GM18520 (cell line): ENCODE data around the gene ZNF678.
A peak's percentile ranks its signal among the peaks of the same experiment; 100 is the strongest.

ENCODE experiments used
- ATAC-seq: cut with Tn5 transposase; IDR thresholded peaks from one replicate; pipeline ENCODE4 v1.9.1; 2021; ENCODE audit not compliant: unreplicated experiment

ZNF678 gene

DNA sequence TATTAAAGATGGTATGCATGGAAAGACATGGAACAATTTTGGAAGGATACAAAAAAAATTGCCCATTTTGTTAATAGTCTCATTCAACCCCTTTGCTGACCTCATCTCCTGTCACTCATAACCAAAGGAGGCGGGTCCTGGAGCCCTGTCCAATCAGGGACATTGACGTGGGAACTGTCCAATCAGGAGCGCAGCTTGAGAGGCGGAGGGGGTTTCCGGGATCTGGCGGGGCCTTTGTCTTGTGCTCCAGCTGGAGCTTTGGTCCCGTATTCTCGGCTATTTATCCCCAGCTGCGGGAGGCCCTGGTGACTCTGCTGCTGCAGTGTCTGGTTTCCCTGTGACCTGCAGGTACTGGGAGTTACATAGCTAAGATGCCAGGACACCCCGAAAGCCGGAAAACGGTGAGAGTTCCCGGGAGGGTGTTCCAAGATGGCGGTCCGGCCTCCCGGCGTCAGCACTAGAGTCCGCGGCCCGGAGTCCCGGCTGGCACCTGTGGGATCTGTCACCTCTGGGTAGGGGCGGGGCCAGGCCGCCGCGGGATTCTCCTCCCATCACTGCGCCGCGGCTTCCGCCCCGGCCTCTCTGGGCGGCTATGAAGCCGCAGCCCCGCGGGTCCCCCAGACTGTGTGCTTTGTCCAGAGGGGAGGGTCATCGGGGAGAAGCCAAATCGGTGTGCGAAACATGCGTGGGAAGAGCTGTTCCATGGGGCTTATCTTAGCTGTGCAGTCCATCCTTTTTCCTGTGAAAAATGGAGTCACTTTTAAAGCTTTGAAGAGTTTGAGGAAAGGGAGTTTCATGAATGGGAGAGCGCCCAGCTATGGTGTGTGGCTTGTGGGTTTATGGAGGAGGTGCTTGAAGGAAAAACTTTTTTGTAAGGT lies at the start of gene ZNF678:
ZNF678 (plus strand) TSS at position 233 of the 878 bp plus-strand sequence. CDS start 87,436 bp downstream, outside the sequence.
- peak; percentile 95 for ATAC-seq

DNA sequence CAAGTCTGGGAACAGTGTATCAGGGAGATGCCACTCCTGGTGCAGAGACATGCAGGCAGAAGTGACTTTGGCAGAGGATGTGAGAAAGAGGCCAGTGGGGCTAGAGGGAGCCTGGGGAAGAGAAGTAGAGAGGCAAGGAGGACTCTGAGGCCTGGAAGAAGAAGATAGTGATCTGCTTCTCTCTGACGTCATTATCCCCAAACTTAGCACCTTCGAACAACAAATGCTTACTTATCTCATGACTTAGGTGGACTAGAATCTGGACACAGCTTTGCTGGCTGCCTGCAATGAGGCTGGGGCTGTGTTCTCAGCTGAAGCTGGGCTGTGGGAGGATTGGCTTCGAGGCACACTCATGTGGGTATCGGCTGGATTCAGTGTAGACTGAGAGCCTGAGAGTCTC lies 44.5 kb upstream of the ZNF678 start:
- ATAC-seq: no peak

- no peak for ATAC-seq
Measured at GRCh38 chr1:227521782-227522181, 41.6 kb upstream of the ZNF678 start.

DNA sequence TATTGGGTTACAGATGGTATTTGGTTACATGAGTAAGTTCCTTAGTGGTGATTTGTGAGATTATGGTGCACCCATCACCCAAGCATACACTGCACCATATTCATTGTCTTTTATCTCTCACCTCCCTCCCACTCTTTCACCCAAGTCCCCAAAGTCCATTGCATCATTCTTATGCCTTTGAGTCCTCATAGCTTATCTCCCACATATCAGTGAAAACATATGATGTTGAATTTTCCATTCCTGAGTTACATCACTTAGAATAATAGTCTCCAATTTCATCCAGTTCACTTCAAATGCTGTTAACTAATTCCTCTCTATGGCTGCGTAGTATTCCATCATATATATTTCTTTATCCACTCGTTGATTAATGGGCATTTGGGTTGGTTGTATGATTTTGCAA lies 36.8 kb upstream of the ZNF678 start:
- ATAC-seq: no peak

DNA sequence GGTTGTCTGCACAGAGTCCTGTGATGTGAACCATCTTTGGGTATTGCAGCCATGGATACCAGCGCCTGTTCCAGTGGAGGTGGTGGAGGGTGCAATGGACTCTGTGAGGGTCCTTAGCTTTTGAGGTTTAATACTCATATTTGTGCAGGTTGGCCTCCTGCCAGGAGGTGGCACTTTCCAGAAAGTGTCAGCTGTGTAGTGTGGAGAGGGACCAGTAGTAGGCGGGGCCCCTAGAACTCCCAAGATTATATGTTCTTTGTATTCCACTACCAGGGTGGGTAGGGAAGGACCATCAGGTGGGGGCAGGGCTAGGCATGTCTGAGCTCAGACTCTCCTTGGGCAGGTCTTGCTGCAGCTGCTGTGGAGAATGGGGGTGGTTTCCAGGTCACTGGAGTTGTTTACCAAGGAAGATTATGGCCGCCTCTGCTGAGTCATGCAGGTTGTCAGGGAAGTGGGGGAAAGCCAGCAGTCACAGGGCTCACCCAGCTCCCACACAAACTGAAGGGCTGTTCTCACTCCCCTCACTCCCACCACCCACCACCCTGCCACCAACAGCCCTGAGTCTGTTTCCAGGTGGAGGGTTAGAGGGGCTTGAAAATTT lies 31.2 kb upstream of the ZNF678 start:
- no peak for ATAC-seq

DNA sequence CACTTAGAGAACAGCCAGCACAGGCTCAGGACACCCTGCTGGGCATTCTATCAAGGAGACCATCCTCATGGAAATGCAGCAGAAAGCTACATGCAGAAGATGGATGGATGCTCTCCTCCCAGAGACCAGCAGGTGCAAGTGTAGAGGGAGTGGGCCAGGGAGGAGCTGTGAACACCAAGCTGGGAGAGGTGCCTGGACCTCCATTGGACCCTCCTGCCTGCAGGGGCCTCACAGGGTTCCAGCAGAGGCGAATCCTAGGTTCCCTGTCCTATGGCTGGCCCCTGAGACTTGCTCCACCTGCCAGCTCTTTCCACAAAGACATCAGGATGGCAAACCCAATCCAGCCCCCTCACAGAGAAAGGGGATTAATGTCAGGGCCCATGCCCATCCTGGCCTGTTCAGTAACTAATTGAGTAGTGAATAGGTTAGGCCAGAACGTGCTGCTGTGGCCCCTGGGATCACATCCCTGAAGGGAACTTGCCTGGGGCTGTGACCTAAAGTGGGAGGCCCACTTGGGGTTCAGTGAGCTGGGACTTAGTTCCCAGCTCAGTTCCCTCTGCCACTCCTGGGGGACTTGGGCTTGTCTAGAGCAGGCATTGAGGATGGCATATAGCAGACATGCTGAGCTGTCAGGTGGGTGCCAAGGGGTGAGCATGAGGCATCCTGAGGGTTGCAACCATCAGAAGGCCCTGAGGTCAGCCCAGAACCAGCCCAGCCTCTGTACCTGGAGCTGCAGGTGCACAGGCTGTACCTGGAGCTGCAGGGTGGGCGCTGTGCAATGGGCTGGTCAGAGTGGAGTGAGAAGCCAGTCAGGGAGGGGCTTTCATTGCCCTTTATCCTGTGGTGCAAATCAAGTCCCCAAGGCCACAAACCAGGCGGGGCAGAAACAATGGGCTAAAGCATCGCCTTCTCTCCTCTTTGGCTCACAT lies 22.9 kb upstream of the ZNF678 start:
- ATAC-seq: no peak

DNA sequence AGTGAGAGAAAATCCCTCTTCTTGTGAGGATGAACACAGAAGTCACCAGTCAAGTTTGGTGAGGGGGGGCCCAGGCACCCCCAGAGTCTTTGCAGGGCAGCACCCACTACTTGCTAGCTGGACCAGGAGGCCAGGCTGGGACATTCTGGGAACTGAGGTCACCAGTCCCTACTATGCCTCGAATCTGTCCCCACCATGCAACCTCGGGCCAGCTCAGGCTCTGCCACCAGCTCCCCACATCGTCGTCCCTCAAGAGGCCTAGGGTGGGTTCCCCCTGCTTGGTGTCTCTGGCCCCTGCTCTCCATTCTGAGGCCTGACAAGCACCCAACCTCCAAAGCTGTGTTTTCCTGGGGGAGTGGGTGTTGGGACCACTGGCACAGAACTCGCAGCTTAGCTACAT lies 22.2 kb upstream of the ZNF678 start:
- no peak for ATAC-seq

DNA sequence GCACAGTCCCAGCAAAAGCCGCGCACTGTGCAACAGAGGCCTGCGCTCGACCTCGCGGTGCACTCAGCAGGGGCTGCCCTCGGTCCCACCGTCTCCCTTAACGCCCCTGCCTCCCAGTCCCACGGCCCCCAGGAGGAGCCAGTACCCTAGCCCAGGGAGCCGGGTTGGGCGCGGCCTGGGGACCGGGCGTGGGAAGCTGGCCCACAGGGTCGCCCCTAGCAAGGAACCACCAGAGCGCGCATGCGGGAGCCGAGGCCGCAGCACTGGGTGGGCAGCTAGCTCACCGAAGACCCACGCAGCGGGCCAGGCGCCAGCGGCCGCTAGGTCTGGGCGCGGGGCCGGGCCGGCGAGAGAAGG lies 21.6 kb upstream of the ZNF678 start:
- ATAC-seq: peak; percentile 4

DNA sequence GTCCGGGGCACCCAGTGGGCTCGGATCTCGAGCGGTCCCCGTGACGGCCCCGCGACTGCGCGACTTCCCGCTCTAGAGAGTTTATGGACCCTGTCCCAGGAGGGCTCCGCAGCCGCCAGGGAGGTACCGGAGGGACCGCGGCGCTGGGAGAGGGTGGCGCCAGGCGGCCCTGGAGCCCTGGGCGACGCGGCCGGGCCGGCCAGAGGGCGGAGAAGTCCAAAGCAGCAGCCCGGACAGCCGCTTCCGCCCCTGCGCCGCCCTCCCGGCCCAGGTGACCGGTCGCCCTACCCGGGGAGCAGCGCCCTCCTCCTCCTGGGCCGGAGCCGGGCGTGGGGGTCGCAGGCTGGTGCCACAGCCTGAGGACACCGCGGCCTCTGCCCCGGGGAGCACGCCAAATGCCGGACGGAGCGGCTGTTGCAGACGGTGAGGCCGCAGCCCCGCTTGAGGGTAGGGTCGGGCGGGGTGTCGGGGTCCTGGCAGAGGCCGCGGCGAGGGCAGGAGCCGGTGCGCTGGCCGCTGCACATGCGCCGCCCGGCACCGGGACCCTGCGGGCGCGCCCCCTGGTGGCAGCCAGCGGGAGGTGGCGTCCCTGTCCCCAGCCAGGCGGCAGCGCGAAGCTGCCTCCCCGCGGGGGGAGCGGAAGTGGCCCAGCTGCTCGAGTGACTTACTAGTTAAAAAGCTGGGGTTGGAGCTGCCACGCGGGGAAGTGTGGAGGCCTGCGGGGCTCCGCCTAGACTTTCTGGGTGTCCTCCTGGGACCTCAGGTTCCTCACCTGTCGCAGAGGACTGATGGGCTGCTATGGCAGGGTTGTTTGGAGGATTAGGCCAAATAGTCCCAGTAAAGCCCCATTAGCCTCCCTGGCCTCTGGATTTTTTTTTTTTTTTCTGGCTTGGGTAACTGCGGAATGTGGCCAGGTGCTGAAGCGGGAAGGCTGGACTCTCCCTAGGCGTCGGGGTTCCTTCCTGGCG lies 20.9 kb upstream of the ZNF678 start:
- peak; percentile 91 for ATAC-seq

DNA sequence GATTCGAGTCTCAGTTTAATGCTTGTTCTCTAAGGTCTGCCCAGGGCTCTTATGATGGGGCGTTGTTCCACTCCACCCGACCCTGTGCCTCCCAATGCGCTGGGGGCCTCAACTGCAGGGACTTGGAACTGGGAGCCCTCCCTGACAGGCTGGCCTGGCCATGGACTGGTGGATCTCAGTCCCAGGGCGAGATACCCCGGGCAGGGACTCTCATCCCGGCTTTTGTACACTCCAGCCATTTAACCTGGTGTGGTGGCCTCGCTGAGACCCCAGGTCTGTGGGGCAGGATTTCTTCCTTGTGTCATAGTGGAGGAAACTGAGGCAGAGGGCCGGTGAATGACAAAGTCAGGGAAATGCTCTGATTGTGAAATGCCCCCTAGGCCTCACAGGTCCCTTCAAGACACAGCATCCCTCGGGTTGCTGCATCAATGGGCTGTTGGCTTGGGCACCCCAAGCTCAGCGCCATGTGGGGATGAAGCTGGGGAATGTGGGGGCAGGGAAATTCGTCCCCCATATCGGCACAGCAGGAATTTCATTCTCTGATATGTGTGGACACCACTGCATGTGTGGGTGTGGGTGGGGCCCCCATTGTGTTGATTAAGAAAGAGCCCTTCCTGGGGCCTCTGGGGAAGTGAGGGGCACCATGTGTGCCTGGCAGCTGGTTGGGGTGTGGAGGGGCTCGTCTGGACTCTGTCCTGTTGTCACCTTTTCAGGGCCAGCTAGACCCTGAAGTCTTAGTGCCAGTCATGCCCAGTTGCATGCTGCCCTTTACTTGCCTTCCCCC lies 19.9 kb upstream of the ZNF678 start:
- ATAC-seq: no peak

GRCh38 chr1:227544067-227545050 lies 19.0 kb upstream of the ZNF678 start:
- no peak for ATAC-seq

DNA sequence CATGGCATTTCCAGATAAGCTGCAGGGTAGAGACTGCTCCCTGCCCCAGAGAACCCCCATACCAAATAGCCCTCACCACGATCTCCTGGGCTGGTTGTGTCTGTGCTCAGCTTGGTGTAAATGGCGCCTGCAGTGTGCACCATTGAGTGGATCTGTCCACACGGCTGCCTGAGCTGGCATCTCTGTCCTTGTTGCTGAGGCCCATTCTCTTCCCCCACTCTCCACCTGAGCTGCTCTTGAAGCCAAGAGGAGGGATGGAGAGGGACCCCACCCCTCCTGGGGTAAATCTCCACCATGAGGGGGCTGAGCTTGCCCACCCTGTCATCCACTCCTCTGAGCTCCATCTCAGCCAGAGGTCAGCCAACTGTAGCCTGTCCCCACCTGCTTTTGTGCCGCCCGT lies 18.0 kb upstream of the ZNF678 start:
- ATAC-seq: no peak

- no peak for ATAC-seq
Measured at GRCh38 chr1:227546059-227546458, 17.3 kb upstream of the ZNF678 start.

- no peak for ATAC-seq
Measured at GRCh38 chr1:227546598-227547309, 16.6 kb upstream of the ZNF678 start.

- no peak for ATAC-seq
Measured at GRCh38 chr1:227547310-227548118, 15.8 kb upstream of the ZNF678 start.

DNA sequence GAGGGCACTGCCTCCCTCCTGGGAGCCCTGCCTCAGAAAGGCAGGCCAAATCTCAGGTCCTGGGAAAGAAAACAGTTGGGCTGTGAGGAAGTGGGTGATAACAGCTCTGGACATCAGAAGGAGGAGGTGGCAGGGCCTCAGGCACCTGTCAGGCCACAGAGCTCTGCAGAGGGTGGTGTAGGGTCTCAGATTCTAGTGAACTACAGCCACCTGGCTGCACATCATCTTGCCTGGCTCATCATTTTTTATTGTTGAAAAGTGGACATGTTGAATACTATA lies 15.3 kb upstream of the ZNF678 start:
- no peak for ATAC-seq

DNA sequence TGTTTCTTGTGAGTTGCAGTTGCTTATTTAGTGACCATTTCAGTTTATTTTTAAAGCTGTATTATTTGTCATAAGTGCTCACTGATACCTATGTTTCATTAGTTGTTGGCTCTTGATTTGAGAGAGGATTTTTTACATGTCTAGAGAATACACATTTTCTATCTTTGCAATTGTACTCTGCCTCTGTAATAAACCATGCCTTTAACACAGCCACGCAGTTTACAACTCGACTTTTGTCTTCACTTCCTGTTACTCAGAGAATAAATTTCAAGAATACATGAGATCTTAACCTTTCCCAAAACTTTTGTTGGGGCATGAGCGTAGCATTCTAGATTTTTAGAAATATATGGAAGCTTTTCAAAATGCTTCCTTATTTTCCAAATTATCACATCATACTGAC lies 14.9 kb upstream of the ZNF678 start:
- no peak for ATAC-seq
